Measurements from ENCODE around the gene ALS2CL. TPM values are rescaled to one million over a fixed set of nuclear protein-coding genes. Genes with fewer than 3 reads are reported as not detected.

The ALS2CL gene
- total RNA-seq, 3 donors from 2014 or later, result 28.5 to 68.1 (median 43.7) TPM

- intact Hi-C loops (cut with DNase I, micrococcal nuclease), result no loop called here
- DNase-seq (peak; percentile 81 to 83 (median 81)), ATAC-seq (peak; percentile 63)
- peaks cover 29% of the 10 kb centered on the region for H3K4me1 ChIP-seq (ENCODE audit: low read depth)
- no peak for TF ChIP-seq CTCF (IDR thresholded peaks at IDR 0.05)
- H3K4me3 ChIP-seq, result no peak overlapping the region
- H3K9me3 ChIP-seq, result no peaks in the 10 kb centered on the region
- H3K36me3 ChIP-seq (ENCODE audit: low read depth), result no peaks in the 10 kb centered on the region
Measured at GRCh38 chr3:46690798-46691197, 2.7 kb downstream of the ALS2CL start.

GRCh38 chr3:46685446-46685845 is 8.0 kb downstream of the ALS2CL start:
- H3K9me3 ChIP-seq, result no peaks in the 10 kb centered on the region
- intact Hi-C loops (cut with DNase I, micrococcal nuclease), result no loop called here
- H3K4me1 ChIP-seq (ENCODE audit: low read depth), result peaks cover 3% of the 10 kb centered on the region
- no peak overlapping the region for H3K4me3 ChIP-seq
- ATAC-seq, result no peak
- DNase-seq, result no peak
- H3K36me3 ChIP-seq (ENCODE audit: low read depth), result no peaks in the 10 kb centered on the region
- TF ChIP-seq CTCF (IDR thresholded peaks at IDR 0.05), result no peak

- no peak for ATAC-seq
Measured at GRCh38 chr3:46684891-46685290, 8.6 kb downstream of the ALS2CL start.

GRCh38 chr3:46682974-46683373 is 10.5 kb downstream of the ALS2CL start:
- DNase-seq (no peak), ATAC-seq (no peak)
- intact Hi-C loops (cut with DNase I, micrococcal nuclease), result no loop called here
- H3K4me1 ChIP-seq (ENCODE audit: low read depth), result no peaks in the 10 kb centered on the region
- no peak for TF ChIP-seq CTCF (IDR thresholded peaks at IDR 0.05)
- no peaks in the 10 kb centered on the region for H3K36me3 ChIP-seq (ENCODE audit: low read depth)
- no peak overlapping the region for H3K4me3 ChIP-seq
- H3K9me3 ChIP-seq, result no peaks in the 10 kb centered on the region

More at GRCh38 chr3:46684891-46685290, 8.6 kb downstream of the ALS2CL start:
- no peaks in the 10 kb centered on the region for H3K9me3 ChIP-seq
- H3K4me1 ChIP-seq (ENCODE audit: low read depth), result no peaks in the 10 kb centered on the region
- no peak for DNase-seq
- no peaks in the 10 kb centered on the region for H3K36me3 ChIP-seq (ENCODE audit: low read depth)
- no peak for TF ChIP-seq CTCF (IDR thresholded peaks at IDR 0.05)
- no peak overlapping the region for H3K4me3 ChIP-seq
- intact Hi-C loops (cut with DNase I, micrococcal nuclease), result no loop called here

GRCh38 chr3:46681856-46682540 is 11.5 kb downstream of the ALS2CL start:
- intact Hi-C loops (cut with DNase I, micrococcal nuclease), result no loop called here
- no peaks in the 10 kb centered on the region for H3K36me3 ChIP-seq (ENCODE audit: low read depth)
- H3K4me1 ChIP-seq (ENCODE audit: low read depth), result no peaks in the 10 kb centered on the region
- no peaks in the 10 kb centered on the region for H3K9me3 ChIP-seq
- no peak for ATAC-seq
- H3K4me3 ChIP-seq, result no peak overlapping the region
- DNase-seq, result no peak
- TF ChIP-seq CTCF (IDR thresholded peaks at IDR 0.05), result no peak

Data from mucosa of descending colon (tissue), 3 donors.